NCI-H2029 (cell line): ENCODE results near the gene FBH1.

Experiments
- DNase-seq: peaks from one replicate; lab custom pipeline; 2025; lab: John Stamatoyannopoulos, UW

Gene FBH1

GRCh38 chr10:5978230-5978489 is 88.1 kb downstream of the FBH1 start:
- no peak for DNase-seq

GRCh38 chr10:5981529-5981928 is 91.5 kb downstream of the FBH1 start:
- no peak for DNase-seq

GRCh38 chr10:5983774-5984173 is 93.7 kb downstream of the FBH1 start:
- no peak for DNase-seq

GRCh38 chr10:5985029-5985428 is 95.0 kb downstream of the FBH1 start:
- no peak for DNase-seq
